GM21825 (cell line): Measurements from ENCODE around the gene HMGB1.

ENCODE experiments used
- ATAC-seq: cut with Tn5 transposase; IDR thresholded peaks from one replicate; pipeline ENCODE4 v1.9.1; 2021; ENCODE audit warnings: mild to moderate bottlenecking, moderate library complexity; ENCODE audit not compliant: unreplicated experiment

The HMGB1 gene

GRCh38 chr13:30465593-30466357 is at the start of gene HMGB1:
TSS of gene HMGB1 (minus strand) at chr13:30465936. CDS start at chr13:30463680, 2,256 bp downstream.
- ATAC-seq, result peak; percentile 82

- ATAC-seq, result no peak
Measured at GRCh38 chr13:30510811-30511371, 45.2 kb upstream of the HMGB1 start.

- ATAC-seq, result no peak
Measured at GRCh38 chr13:30510091-30510490, 44.4 kb upstream of the HMGB1 start.

- ATAC-seq, result no peak
Measured at GRCh38 chr13:30509254-30510050, 43.7 kb upstream of the HMGB1 start.

GRCh38 chr13:30504081-30504480 is 38.3 kb upstream of the HMGB1 start:
- ATAC-seq, result peak; percentile 65

GRCh38 chr13:30502237-30502636 is 36.5 kb upstream of the HMGB1 start:
- ATAC-seq, result no peak

GRCh38 chr13:30499338-30499737 is 33.6 kb upstream of the HMGB1 start:
- no peak for ATAC-seq

- no peak for ATAC-seq
Measured at GRCh38 chr13:30496147-30496546, 30.4 kb upstream of the HMGB1 start.

- ATAC-seq, result no peak
Measured at GRCh38 chr13:30495746-30496145, 30.0 kb upstream of the HMGB1 start.

- ATAC-seq, result no peak
Measured at GRCh38 chr13:30493658-30494381, 28.1 kb upstream of the HMGB1 start.

GRCh38 chr13:30487075-30487470 is 21.3 kb upstream of the HMGB1 start:
- no peak for ATAC-seq

GRCh38 chr13:30486230-30487074 is 20.7 kb upstream of the HMGB1 start:
- no peak for ATAC-seq

- no peak for ATAC-seq
Measured at GRCh38 chr13:30481241-30481760, 15.6 kb upstream of the HMGB1 start.

- no peak for ATAC-seq
Measured at GRCh38 chr13:30480292-30480950, 14.7 kb upstream of the HMGB1 start.

GRCh38 chr13:30479883-30480219 is 14.1 kb upstream of the HMGB1 start:
- ATAC-seq, result no peak

GRCh38 chr13:30479154-30479882 is 13.6 kb upstream of the HMGB1 start:
- no peak for ATAC-seq

GRCh38 chr13:30477346-30478195 is 11.8 kb upstream of the HMGB1 start:
- peak; percentile 95 for ATAC-seq

- no peak for ATAC-seq
Measured at GRCh38 chr13:30473675-30474074, 7.9 kb upstream of the HMGB1 start.
